DOHH2 (cell line): ENCODE results near the gene FAIM2.

Source experiments
- EZH2phosphoT487 ChIP-seq: fragments of 200-600 bp; sonication (generic); IDR thresholded peaks from 2 replicates; pipeline ENCODE4 v1.6.1; 2017; ENCODE audit warnings: borderline replicate concordance, mild to moderate bottlenecking, antibody characterized with exemption, low read length, moderate library complexity, mixed read lengths
- TF ChIP-seq, protein P1 (sequence below): fragments of 200-600 bp; sonication (generic); IDR thresholded peaks from one replicate; pipeline ENCODE4 v1.5.1; 2014; ENCODE audit warnings: antibody characterized with exemption, mild to moderate bottlenecking, low read depth, low read length; ENCODE audit not compliant: poor library complexity, severe bottlenecking

DNA sequence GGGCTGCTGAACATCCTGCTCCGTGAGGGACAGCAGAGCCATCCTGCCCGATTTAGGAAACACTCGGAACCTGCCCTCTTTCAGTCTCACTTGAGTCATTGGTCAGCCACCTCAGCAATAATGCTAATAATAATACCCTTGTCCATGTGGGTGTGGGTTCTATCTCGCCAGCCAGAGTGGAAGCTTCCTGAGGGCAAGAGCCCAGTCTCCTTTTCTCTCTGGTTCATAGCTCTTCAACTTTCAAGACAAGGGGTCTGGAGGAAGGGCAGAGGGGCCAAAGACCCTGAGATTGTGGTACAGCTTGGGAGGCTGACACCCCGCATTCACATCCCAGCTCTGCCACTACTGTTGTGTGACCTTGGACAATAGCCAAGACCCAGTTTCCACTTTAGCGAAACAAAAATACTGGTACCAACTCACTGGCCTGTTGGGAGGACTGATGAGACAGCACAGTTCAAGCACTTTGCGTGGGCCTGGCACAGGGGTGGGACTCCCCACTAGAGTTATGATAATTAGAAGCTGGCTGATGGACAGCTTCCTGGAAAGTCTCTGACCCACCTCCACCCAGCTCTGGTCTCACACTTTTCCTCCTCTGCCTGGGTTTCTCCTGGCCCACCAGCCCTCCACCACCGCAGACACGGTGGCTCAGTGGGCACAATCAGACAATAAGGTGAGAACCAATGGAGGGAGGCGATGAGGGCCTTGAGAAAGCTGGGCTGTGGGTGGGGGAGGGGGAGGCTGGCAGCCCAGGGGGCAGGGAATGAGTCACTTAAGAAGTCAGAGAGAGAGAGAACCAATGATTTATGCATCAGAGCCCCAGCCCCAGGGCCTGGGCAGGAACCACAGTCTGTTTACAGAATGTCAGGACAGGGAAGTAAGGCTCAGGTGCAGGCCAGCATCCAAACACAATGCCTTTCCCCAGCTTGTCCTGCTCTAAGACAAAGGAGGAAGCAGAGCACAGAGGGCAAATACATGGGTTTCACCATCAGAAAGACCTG is 9.6 kb downstream of the FAIM2 start:
- TF ChIP-seq, protein P1, sequence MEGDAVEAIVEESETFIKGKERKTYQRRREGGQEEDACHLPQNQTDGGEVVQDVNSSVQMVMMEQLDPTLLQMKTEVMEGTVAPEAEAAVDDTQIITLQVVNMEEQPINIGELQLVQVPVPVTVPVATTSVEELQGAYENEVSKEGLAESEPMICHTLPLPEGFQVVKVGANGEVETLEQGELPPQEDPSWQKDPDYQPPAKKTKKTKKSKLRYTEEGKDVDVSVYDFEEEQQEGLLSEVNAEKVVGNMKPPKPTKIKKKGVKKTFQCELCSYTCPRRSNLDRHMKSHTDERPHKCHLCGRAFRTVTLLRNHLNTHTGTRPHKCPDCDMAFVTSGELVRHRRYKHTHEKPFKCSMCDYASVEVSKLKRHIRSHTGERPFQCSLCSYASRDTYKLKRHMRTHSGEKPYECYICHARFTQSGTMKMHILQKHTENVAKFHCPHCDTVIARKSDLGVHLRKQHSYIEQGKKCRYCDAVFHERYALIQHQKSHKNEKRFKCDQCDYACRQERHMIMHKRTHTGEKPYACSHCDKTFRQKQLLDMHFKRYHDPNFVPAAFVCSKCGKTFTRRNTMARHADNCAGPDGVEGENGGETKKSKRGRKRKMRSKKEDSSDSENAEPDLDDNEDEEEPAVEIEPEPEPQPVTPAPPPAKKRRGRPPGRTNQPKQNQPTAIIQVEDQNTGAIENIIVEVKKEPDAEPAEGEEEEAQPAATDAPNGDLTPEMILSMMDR = no peak
- TF ChIP-seq EZH2phosphoT487 = no peak
